ENCODE data around the gene KCNK15.
"Not testable (repeated sequence)": the region's sequence is repeated elsewhere in the genome, so short reads cannot be mapped to it uniquely, and the experiment has no call there.

The KCNK15 gene

GRCh38 chr20:44759595-44759994 is 13.9 kb downstream of the KCNK15 start:
- no peak for DNase-seq (ENCODE audit: low spot score)

GRCh38 chr20:44761423-44761822 is 15.8 kb downstream of the KCNK15 start:
- DNase-seq (ENCODE audit: low spot score): no peak

GRCh38 chr20:44762466-44763140 is 16.9 kb downstream of the KCNK15 start:
- DNase-seq (ENCODE audit: low spot score): no peak

DNA sequence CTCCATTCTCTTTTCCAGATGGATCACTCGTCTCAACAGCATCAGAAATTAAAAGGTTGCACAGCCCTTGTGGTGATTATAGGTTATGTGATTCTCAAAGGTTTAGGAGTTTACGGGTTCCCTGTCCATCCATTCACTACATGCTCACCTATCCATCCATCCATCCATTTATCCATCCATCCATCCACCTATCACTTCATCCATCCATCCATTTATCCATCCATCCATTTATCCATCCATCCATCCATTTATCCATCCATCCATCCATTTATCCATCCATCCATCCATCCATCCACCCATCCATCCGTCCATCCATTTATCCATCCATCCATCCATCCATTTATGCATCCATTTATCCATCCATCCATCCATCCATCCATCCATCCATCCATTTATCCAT is 18.1 kb downstream of the KCNK15 start:
- DNase-seq (ENCODE audit: low spot score): not testable (repeated sequence)

- DNase-seq (ENCODE audit: low spot score): no peak
These were observed 19.4 kb downstream of the KCNK15 start for GRCh38 chr20:44765091-44765490.

DNA sequence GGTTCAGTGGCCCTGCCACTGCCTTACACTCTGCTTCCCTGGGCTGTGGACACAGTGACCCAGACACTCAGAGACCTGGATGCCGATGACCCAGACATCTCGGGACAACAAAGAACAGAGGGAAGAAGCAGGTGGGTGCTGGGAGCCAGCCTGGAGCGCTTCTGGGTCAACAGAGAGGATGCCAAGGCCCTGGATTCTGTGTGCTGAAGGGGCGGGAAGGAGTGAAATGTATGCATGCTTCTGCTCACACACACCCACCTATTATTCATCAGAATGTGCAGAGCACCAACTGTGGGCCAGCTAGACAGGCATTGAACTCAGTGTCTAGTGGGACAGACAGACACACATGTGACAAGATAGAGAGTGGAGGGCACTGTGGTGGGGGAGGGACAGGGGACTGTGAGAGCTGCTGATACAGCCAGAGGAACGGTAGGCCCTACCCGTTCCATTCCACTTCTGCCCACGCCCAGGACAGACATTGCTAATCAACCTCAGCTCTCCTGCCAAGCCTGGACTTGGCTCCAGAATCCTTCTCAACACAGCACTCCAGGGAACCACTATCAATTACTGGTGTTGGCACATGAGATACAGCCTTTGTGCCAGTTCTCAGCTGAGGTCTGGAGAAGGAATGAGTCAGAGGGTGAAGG is 20.2 kb downstream of the KCNK15 start:
- DNase-seq (ENCODE audit: low spot score): no peak

DNA sequence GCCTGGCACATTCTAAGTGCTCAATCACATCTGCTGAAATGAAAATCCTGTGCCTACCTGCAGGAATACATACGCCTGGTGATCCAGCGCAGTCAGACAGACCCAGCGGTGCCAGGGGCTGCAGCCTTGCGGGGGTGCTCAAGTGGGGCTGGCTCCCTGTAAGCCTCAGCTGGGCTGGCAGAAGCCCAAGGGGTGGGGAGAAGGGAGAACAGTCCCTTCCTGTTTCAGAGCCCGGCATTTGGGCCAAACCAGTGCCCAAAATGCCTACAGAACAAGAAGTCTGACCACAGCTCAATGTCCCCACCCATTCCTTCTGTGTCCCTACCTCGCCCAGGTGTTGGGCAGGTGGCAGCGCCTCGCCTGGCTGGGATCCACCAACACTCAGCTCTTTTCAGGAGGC is 22.6 kb downstream of the KCNK15 start:
- no peak for DNase-seq (ENCODE audit: low spot score)

DNA sequence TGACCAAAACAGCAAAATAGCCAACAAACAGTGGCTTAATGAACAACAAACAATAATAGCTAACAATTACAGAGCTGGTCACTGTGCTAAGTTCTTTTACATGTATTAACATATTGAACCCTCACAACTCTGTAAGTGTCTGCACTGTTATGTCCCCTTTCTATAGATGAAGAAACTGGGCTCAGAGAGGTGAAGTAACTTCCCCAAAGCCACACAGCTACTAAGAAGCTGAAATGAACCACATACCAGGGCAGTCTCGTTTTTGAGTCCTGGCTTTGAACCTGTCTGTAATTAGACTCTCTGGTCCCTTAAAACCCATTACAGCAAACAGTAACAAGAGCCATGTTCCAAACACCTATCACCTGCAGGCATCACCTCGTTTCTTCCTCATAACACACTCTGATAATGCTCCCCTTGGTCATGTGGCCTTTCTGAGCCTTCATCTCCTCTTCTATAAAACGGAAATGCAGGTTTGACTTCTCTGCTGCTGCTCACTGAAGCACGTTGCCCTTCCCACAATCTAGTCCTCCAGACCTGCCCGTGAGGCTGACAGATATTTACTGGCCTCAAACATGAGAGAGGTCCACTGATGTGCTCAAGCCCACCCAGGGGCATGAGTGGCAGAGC is 23.3 kb downstream of the KCNK15 start:
- no peak for DNase-seq (ENCODE audit: low spot score)

GRCh38 chr20:44769481-44769863 is 23.8 kb downstream of the KCNK15 start:
- no peak for DNase-seq (ENCODE audit: low spot score)

DNA sequence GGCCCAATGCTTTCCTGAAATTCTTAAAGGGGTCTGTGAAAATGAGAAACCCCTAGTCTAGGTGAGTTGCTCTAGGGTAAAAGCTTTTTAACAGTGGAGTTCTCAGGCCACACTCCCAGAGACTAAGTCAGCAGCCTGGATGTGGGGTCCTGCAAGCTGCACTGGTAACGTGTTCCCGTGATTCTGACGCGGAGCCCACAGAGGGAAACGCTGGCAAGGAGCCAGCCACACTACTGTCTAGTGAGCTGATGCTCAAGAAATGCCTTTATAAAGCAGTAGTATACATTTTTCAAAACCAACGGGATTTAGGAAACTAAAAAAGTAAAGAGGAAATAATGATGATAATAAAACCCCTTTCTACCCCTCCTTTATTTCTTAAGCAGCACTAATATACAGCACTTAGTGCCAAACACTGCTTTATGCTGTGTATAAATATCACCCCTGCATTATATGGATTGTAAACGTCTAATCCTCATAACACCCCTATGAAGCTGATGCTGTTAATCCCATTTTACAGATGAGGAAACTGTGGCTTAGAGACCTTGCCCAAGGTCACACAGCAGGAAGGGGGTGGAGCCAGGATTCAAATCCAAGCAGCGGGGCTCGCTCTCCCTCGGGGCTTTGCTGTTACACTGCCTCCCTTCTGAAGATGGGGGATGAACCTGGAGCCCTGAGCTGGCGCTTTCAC is 25.0 kb downstream of the KCNK15 start:
- DNase-seq (ENCODE audit: low spot score): no peak

- no peak for DNase-seq (ENCODE audit: low spot score)
These were observed 25.5 kb downstream of the KCNK15 start for GRCh38 chr20:44771172-44771535.

DNA sequence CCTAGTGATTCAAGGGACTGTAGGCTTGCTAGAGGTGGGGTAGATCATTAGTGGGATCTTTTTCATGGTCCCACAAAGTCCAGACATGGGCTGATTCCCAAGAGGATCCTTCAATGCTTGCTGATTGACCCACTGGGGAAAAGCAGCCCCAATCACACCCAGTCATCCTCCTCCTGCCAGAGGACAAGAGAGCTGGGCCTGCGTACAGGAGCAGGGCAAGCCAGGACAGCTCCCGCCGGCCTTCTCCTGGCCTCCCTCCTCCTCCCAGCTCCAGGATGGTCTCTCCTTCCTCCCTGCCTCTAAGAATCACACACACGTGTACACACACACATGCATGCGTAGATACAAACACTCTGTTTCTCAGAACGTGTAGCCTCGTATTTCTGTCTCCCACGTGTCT is 27.0 kb downstream of the KCNK15 start:
- DNase-seq (ENCODE audit: low spot score): no peak

DNA sequence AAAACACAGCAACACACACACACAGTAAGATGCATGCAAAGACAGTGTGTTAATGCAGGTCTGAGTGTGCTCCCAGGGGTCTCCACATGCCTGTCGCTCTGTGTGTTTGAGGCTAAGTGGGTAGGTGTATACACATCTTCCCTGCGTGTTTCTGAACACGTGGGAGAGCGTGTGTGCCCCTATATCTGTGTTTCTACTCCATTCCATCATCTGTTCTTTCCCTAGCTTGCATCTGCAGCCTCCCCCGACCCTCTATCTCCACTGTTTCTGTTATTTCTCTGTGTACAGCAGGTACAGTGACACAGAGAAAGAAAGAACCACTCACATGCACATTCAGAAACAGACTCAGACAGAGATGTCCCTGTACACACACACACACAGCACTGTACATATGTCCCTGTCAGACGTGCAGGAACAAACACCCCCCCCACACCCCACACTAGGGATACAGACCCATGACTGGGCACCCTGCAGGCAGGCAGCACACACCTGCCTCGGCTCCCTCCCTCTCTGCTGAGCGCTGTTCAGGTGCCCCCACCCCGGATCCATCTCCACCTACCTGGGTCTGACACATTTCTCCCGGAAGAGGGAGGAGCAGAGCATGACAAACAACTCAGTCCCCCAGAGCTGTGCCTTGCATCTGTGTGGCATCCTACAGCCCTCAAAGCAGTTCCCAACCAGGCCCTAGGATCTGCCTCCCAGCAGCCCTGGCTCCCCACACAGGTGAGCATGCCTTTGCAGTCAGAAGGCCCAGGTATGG is 27.6 kb downstream of the KCNK15 start:
- no peak for DNase-seq (ENCODE audit: low spot score)

- DNase-seq (ENCODE audit: low spot score): no peak
These were observed 31.3 kb downstream of the KCNK15 start for GRCh38 chr20:44776980-44777379.

DNA sequence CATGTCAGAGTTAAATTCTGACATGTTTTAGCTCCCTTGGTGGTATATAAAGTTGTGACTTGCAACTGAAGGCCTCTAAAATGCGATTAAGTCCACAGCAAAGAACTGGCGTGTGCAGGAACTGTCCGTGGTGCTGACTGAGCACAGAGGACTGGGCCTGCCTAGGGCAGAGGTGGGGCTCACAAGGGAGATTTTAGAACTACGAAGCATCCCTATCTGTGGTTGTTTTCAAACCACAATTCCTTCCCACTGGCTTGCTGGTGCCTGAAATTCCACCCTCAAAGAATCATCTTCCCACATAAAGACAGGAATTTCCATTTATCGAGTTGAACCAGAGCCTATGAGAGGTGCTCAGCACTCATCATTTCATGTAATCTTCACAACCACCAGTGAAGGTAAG is 34.6 kb downstream of the KCNK15 start:
- DNase-seq (ENCODE audit: low spot score): peak; percentile 27

GRCh38 chr20:44781118-44781517 is 35.5 kb downstream of the KCNK15 start:
- no peak for DNase-seq (ENCODE audit: low spot score)

DNA sequence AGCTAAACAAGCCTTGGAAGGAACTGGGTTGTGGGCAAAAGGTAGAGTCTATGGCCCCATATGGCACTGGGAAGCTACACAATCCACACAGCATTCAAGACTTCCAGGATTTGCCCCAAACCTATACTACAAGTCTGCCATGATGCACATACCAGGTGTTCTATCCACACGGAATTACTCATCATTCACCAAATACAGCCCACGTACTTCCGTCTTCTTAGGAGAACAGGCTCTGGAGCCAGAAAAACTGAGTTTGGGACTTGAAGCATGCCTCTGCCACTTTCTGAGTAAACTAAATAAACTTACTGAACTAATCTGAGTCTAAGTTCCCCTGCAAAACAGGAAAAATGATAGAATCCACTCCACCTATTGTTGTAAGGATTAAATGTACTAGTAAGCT is 36.1 kb downstream of the KCNK15 start:
- no peak for DNase-seq (ENCODE audit: low spot score)

GRCh38 chr20:44784688-44785087 is 39.0 kb downstream of the KCNK15 start:
- no peak for DNase-seq (ENCODE audit: low spot score)

- DNase-seq (ENCODE audit: low spot score): no peak
These were observed 40.1 kb downstream of the KCNK15 start for GRCh38 chr20:44785768-44786167.

DNA sequence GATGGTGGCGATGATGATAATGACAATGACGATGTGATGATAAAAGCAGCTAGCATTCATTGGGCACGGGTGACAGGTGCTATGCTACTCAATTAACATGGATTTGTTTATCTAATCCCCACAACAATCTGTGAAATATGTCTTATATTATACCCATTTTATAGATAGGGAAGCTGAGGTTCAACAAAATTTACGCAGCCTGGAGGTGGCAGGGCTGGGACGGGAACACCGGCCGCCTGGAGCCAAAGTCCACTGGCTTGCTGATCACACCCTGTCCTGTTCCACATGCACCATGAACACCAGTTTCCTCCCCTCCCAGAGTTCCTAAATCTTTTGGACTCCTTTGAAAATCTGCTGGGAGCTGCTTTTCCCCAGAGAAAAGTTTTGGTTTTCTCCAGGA is 41.6 kb downstream of the KCNK15 start:
- DNase-seq (ENCODE audit: low spot score): no peak

- DNase-seq (ENCODE audit: low spot score): no peak
These were observed 43.2 kb downstream of the KCNK15 start for GRCh38 chr20:44788706-44789456.
